Lower leg skin (tissue), 3 donors: Measurements from ENCODE around the gene OR56B4.

Experiments
- CTCF ChIP-seq, 3 donors: fragments of 450-650 bp; IDR thresholded peaks; one replicate each; pipeline ENCODE4 v1.5.1; 2016; ENCODE audit warnings: antibody characterized with exemption in 3 of 3, mild to moderate bottlenecking in 3 of 3, moderate library complexity in 2 of 3
- POLR2A ChIP-seq, 2 donors: fragments of 450-650 bp; IDR thresholded peaks; one replicate each; pipeline ENCODE4 v1.6.1; 2016 to 2017; ENCODE audit warnings: antibody characterized with exemption in 2 of 2, mild to moderate bottlenecking in 1 of 2, moderate library complexity in 1 of 2

GRCh38 chr11:6095798-6096197, 11.7 kb upstream of the OR56B4 start:
- no peak for TF ChIP-seq CTCF (IDR thresholded peaks at IDR 0.05)
- no peak for TF ChIP-seq POLR2A (IDR thresholded peaks at IDR 0.05)
